ENCODE results near the gene DTHD1.

The DTHD1 gene

GRCh38 chr4:36281384-36282106 lies at the start of gene DTHD1:
Gene DTHD1, plus strand, starts transcription at chr4:36281616. Its CDS starts 143 bp downstream, at chr4:36281759.
- DNase-seq = no peak

- DNase-seq = no peak
Measured at GRCh38 chr4:36233567-36234266, 47.7 kb upstream of the DTHD1 start.

GRCh38 chr4:36235306-36235705 lies 46.1 kb upstream of the DTHD1 start:
- DNase-seq = no peak

- DNase-seq = no peak
Measured at GRCh38 chr4:36236159-36236558, 45.3 kb upstream of the DTHD1 start.

GRCh38 chr4:36237366-36238313 lies 43.8 kb upstream of the DTHD1 start:
- no peak for DNase-seq

- no peak for DNase-seq
Measured at GRCh38 chr4:36241771-36242170, 39.6 kb upstream of the DTHD1 start.

- DNase-seq = no peak
Measured at GRCh38 chr4:36242629-36243354, 38.6 kb upstream of the DTHD1 start.

- peak; percentile 60 for DNase-seq
Measured at GRCh38 chr4:36243355-36244256, 37.8 kb upstream of the DTHD1 start.

GRCh38 chr4:36244257-36245082 lies 36.9 kb upstream of the DTHD1 start, which contains the start of gene ARAP2:
Gene ARAP2, minus strand, starts transcription at chr4:36244514. Its CDS starts 15,028 bp downstream, at chr4:36229486.
- DNase-seq = peak; percentile 60

- DNase-seq = no peak
Measured at GRCh38 chr4:36249610-36250009, 31.8 kb upstream of the DTHD1 start.

- no peak for DNase-seq
Measured at GRCh38 chr4:36251983-36252382, 29.4 kb upstream of the DTHD1 start.

- DNase-seq = no peak
Measured at GRCh38 chr4:36254371-36254770, 27.0 kb upstream of the DTHD1 start.

GRCh38 chr4:36255577-36255976 lies 25.8 kb upstream of the DTHD1 start:
- no peak for DNase-seq

GRCh38 chr4:36256398-36256891 lies 25.0 kb upstream of the DTHD1 start:
- DNase-seq = no peak

- no peak for DNase-seq
Measured at GRCh38 chr4:36260731-36261130, 20.7 kb upstream of the DTHD1 start.

- no peak for DNase-seq
Measured at GRCh38 chr4:36264207-36264826, 17.1 kb upstream of the DTHD1 start.

- no peak for DNase-seq
Measured at GRCh38 chr4:36267486-36268268, 13.7 kb upstream of the DTHD1 start.

GRCh38 chr4:36269101-36269500 lies 12.3 kb upstream of the DTHD1 start:
- DNase-seq = no peak
